H1 (cell line): ENCODE data around the gene ATP5ME. TPM values are rescaled to one million over a fixed set of nuclear protein-coding genes. Genes with fewer than 3 reads are reported as not detected.

Experiments used
- CTCF ChIA-PET: fragments of 300-600 bp; sonication (Branson Sonifier 250); formaldehyde crosslinking; loops from one replicate; lab custom pipeline; 2021; ENCODE audit not compliant: partially characterized antibody; lab: Charles Lee
- POLR2A ChIA-PET: fragments of 300-600 bp; sonication (Branson Sonifier 250); formaldehyde crosslinking; loops from one replicate; lab custom pipeline; 2021; ENCODE audit warnings: inconsistent platforms; ENCODE audit not compliant: partially characterized antibody; lab: Charles Lee
- DNase-seq, 2 experiments: peaks; one replicate each; pipeline versions ENCODE4 v3.0.0 to v3.0.0-alpha.2; 2010 to 2022; ENCODE audit warnings: low spot score in 2 of 2, low read depth in 1 of 2, mixed read lengths in 1 of 2
- FAIRE-seq: peaks from 2 replicates; lab custom pipeline; 2011; peaks lifted over from hg19 to GRCh38; lab: Jason Lieb, UNC
- H2AFZ ChIP-seq: 2 replicates; pipeline ENCODE4 v1.8.1; 2012; ENCODE audit warnings: low read length, inconsistent platforms
- H2AK5ac ChIP-seq: 2 replicates; pipeline ENCODE4 v1.6.1; 2013; ENCODE audit warnings: low read depth, low read length
- H2BK120ac ChIP-seq: replicated peaks from 2 replicates; pipeline ENCODE3; 2013; ENCODE audit warnings: low read depth, low read length, inconsistent platforms
- H2BK12ac ChIP-seq: 2 replicates; pipeline ENCODE4 v1.6.1; 2013; ENCODE audit warnings: low read depth, low read length
- H2BK15ac ChIP-seq: 2 replicates; pipeline ENCODE4 v1.6.1; 2013; ENCODE audit warnings: low read length
- H2BK20ac ChIP-seq: 2 replicates; pipeline ENCODE4 v1.6.1; 2013; ENCODE audit warnings: low read length
- H2BK5ac ChIP-seq: 2 replicates; pipeline ENCODE4 v1.6.1; 2013; ENCODE audit warnings: low read depth, low read length
- H3K14ac ChIP-seq: 2 replicates; pipeline ENCODE4 v1.6.1; 2013; ENCODE audit warnings: inconsistent platforms; ENCODE audit not compliant: insufficient read length
- H3K18ac ChIP-seq: 2 replicates; pipeline ENCODE4 v1.6.1; 2013; ENCODE audit warnings: low read length; ENCODE audit errors: extremely low read depth
- H3K23ac ChIP-seq: 2 replicates; pipeline ENCODE4 v1.6.1; 2013; ENCODE audit warnings: inconsistent platforms; ENCODE audit not compliant: insufficient read length
- H3K23me2 ChIP-seq: 2 replicates; pipeline ENCODE4 v1.6.1; 2013; ENCODE audit warnings: low read depth, low read length
- H3K27ac ChIP-seq: 2 replicates; pipeline ENCODE4 v1.6.1; 2011; ENCODE audit warnings: low read depth, low read length, inconsistent platforms
- H3K27me3 ChIP-seq, 4 experiments: replicated peaks in 1 of 4; 1 replicate in 1 of 4; 2 replicates in 3 of 4; pipeline versions ENCODE4 v1.6.1 to v1.8.1; 2011 to 2013; ENCODE audit warnings: low read length in 3 of 4, mild to moderate bottlenecking in 3 of 4, inconsistent platforms in 2 of 4, mixed read lengths in 2 of 4, moderate library complexity in 1 of 4; ENCODE audit not compliant: control insufficient read depth in 3 of 4, insufficient read depth in 3 of 4; ENCODE audit errors: extremely low read depth in 1 of 4
- H3K36me3 ChIP-seq, 4 experiments: 2 replicates each; pipeline versions ENCODE4 v1.6.1 to v1.8.1; 2011 to 2013; ENCODE audit warnings: mild to moderate bottlenecking in 4 of 4, low read length in 3 of 4, moderate library complexity in 2 of 4, control low read depth in 1 of 4, inconsistent platforms in 1 of 4; ENCODE audit not compliant: insufficient read depth in 4 of 4, control insufficient read depth in 2 of 4
- H3K4ac ChIP-seq: replicated peaks from 2 replicates; pipeline ENCODE3; 2013; ENCODE audit warnings: low read length, low read depth, mixed read lengths, inconsistent platforms; ENCODE audit not compliant: insufficient read length
- H3K4me1 ChIP-seq, 4 experiments: replicated peaks in 1 of 4; 1 replicate in 1 of 4; 2 replicates in 3 of 4; pipeline versions ENCODE4 v1.6.1 to v1.8.1; 2011 to 2013; ENCODE audit warnings: low read length in 3 of 4, inconsistent platforms in 2 of 4, mixed read lengths in 1 of 4; ENCODE audit not compliant: insufficient read depth in 4 of 4, control insufficient read depth in 3 of 4
- H3K4me2 ChIP-seq, 2 experiments: 2 replicates each; pipeline versions ENCODE4 v1.6.1 to v1.8.1; 2011 to 2013; ENCODE audit warnings: low read depth in 2 of 2, low read length in 2 of 2, control low read depth in 1 of 2, inconsistent platforms in 1 of 2, mild to moderate bottlenecking in 1 of 2; ENCODE audit not compliant: insufficient read depth in 1 of 2
- H3K4me3 ChIP-seq, 4 experiments: fragments of 200-600, 300-600 bp in 1 of 4; sonication (generic), shearing (Covaris generic), sonication (Bioruptor Twin) in 1 of 4; 2 replicates each; pipeline versions ENCODE4 v1.5.1 to v1.8.1; 2011 to 2016; ENCODE audit warnings: low read length in 4 of 4, low read depth in 3 of 4, control low read depth in 2 of 4, inconsistent platforms in 2 of 4, mild to moderate bottlenecking in 2 of 4, mixed read lengths in 1 of 4, moderate library complexity in 1 of 4; ENCODE audit not compliant: insufficient read depth in 2 of 4; ENCODE audit errors: extremely low read depth in 1 of 4
- H3K56ac ChIP-seq: replicated peaks from 2 replicates; pipeline ENCODE3; 2013; ENCODE audit warnings: low read depth, mild to moderate bottlenecking, mixed read lengths, low read length, inconsistent platforms; ENCODE audit not compliant: insufficient read length
- H3K79me1 ChIP-seq: 2 replicates; pipeline ENCODE4 v1.6.1; 2013; ENCODE audit warnings: low read depth, low read length, control low read depth
- H3K79me2 ChIP-seq, 2 experiments: 2 replicates each; pipeline versions ENCODE4 v1.6.1 to v1.8.1; 2012 to 2013; ENCODE audit warnings: low read length in 2 of 2, mild to moderate bottlenecking in 2 of 2, inconsistent platforms in 1 of 2; ENCODE audit not compliant: insufficient read depth in 2 of 2, control insufficient read depth in 1 of 2
- H3K9ac ChIP-seq, 4 experiments: replicated peaks in 1 of 4; 1 replicate in 1 of 4; 2 replicates in 3 of 4; pipeline versions ENCODE4 v1.6.1 to v1.8.1; 2011 to 2013; ENCODE audit warnings: low read depth in 3 of 4, low read length in 3 of 4, control low read depth in 2 of 4, mild to moderate bottlenecking in 2 of 4, moderate library complexity in 2 of 4, inconsistent platforms in 1 of 4; ENCODE audit errors: extremely low read depth in 1 of 4
- H3K9me3 ChIP-seq, 2 experiments: 2 replicates each; pipeline versions ENCODE4 v1.6.1 to v1.8.1; 2012 to 2013; ENCODE audit warnings: mild to moderate bottlenecking in 2 of 2, moderate library complexity in 2 of 2, control low read depth in 1 of 2, inconsistent platforms in 1 of 2, low read depth in 1 of 2, low read length in 1 of 2, mixed read lengths in 1 of 2; ENCODE audit not compliant: insufficient read depth in 2 of 2
- H4K20me1 ChIP-seq, 2 experiments: replicated peaks in 1 of 2; 2 replicates each; pipeline versions ENCODE3 to v1.8.1; 2011 to 2013; ENCODE audit warnings: inconsistent platforms in 2 of 2, low read length in 2 of 2, mild to moderate bottlenecking in 1 of 2; ENCODE audit not compliant: insufficient read depth in 2 of 2, control insufficient read depth in 1 of 2
- H4K5ac ChIP-seq: 2 replicates; pipeline ENCODE4 v1.6.1; 2013; ENCODE audit warnings: low read length, low read depth, mixed read lengths, inconsistent platforms; ENCODE audit not compliant: insufficient read length
- H4K8ac ChIP-seq: 2 replicates; pipeline ENCODE4 v1.8.0; 2013; ENCODE audit warnings: mild to moderate bottlenecking, moderate library complexity, low read length, inconsistent platforms; ENCODE audit not compliant: insufficient read depth; ENCODE audit errors: extremely low read depth
- H4K91ac ChIP-seq: replicated peaks from 2 replicates; pipeline ENCODE3; 2013; ENCODE audit warnings: low read length, mixed read lengths, inconsistent platforms; ENCODE audit not compliant: insufficient read length
- RBBP5 ChIP-seq: IDR thresholded peaks from 2 replicates; pipeline ENCODE4 v1.7.1; 2012; ENCODE audit warnings: low read depth, mild to moderate bottlenecking, inconsistent platforms, low read length, moderate library complexity, borderline replicate concordance
- SIRT6 ChIP-seq: IDR thresholded peaks from one replicate; pipeline ENCODE4 v1.7.1; 2012; ENCODE audit warnings: low read length, inconsistent platforms
- SP2 ChIP-seq: IDR thresholded peaks from 2 replicates; pipeline ENCODE4 v1.6.1; 2012; ENCODE audit warnings: mild to moderate bottlenecking, low read length, inconsistent platforms
- WGBS, 2 experiments: shearing (Covaris generic) in 1 of 2; methylation state at CpG; one replicate each; pipeline versions ENCODE4 v1.1.6 to v1.1.7; 2013 to 2015; ENCODE audit warnings: low lambda C conversion rate in 2 of 2, mixed read lengths in 2 of 2, inconsistent platforms in 1 of 2, low coverage in 1 of 2, missing lambda C conversion rate in 1 of 2; ENCODE audit not compliant: insufficient replicate concordance in 2 of 2, insufficient coverage in 1 of 2, insufficient read length in 1 of 2; ENCODE audit errors: extremely low coverage in 1 of 2, missing lambda C conversion rate in 1 of 2; 5-methylcytosine and 5-hydroxymethylcytosine counted together
- polyA plus RNA-seq, 7 experiments: library from polyadenylated mRNA; depleted of rRNA in 3 of 7; stranded (reverse) in 5 of 7; unstranded in 2 of 7; fragments of >200 nt in 5 of 7; fragments of 200-250 nt in 2 of 7; gene quantifications; 1 replicate in 5 of 7; 2 replicates in 1 of 7; 4 replicates in 1 of 7; pipeline versions ENCODE4 v1.2.1 to v1.2.3, GENCODE V29; 2011 to 2013; ENCODE audit warnings: missing spikeins in 2 of 7, mixed read lengths in 2 of 7
- total RNA-seq: library from RNA; stranded (reverse); fragmentation: NEBNext Ultra II Directional; extraction: Animal tissue kit (Norgen Biotek cat#: 25700); gene quantifications from 2 replicates; pipeline ENCODE4 v1.2.1, GENCODE V29; 2021

Gene ATP5ME
- total and polyA plus RNA-seq, 2 of the 8 experiments (the other 6 are each of a cell fraction or from before 2014, with no cell fraction given) = 375 to 450 TPM

GRCh38 chr4:722851-723360 lies 48.8 kb upstream of the ATP5ME start:
- Histone ChIP-seq H3K14ac (no peak overlapping the region), H3K4me3 (no peak overlapping the region), H2BK5ac (no peak overlapping the region), H2BK120ac (no peak overlapping the region), H2AK5ac (no peak overlapping the region), H4K8ac (no peak overlapping the region), H3K18ac (no peak overlapping the region), H3K23ac (no peak overlapping the region), H3K79me2 (peaks cover 3 to 82% of the 10 kb centered on the region in 2 experiments; a peak in 3 of 4 replicates), H3K27me3 (no peaks in the 10 kb centered on the region), H4K5ac (no peak overlapping the region), H4K20me1 (peaks cover 35 to 51% of the 10 kb centered on the region in 2 experiments), H3K56ac (no peak overlapping the region), H2AFZ (no peak overlapping the region), H3K4ac (no peak overlapping the region), H3K9me3 (no peaks in the 10 kb centered on the region), H2BK12ac (no peak overlapping the region), H3K4me2 (no peak overlapping the region), H3K4me1 (no peaks in the 10 kb centered on the region), H4K91ac (no peak overlapping the region), H2BK20ac (no peak overlapping the region), H3K27ac (no peak overlapping the region), H3K9ac (no peak overlapping the region), H2BK15ac (no peak overlapping the region), H3K79me1 (peaks cover 36% of the 10 kb centered on the region), H3K36me3 (peaks cover 0 to 9% (median 0%) of the 10 kb centered on the region in 4 experiments; a peak in 2 of 8 replicates), H3K23me2 (no peaks in the 10 kb centered on the region)
- ChIA-PET POLR2A (interaction anchor here (0.7 to 1.6 kb wide), 2 partner anchors 9 to 162 kb away, joined by 3 to 5 read pairs; no protein-coding TSS in a partner anchor), CTCF (interaction anchor here (2.4 to 2.6 kb wide), 2 partner anchors 20 to 39 kb away, joined by 9 to 12 read pairs; no protein-coding TSS in a partner anchor)
- TF ChIP-seq RBBP5 = no peak
- no peak for TF ChIP-seq SIRT6
- TF ChIP-seq SP2 = no peak
- FAIRE-seq (no peak), DNase-seq (no peak)
- 92% methylated on average over 26 of the region's 61 CpGs; no CpG with 5 or more reads in 1 of the 2 experiments for WGBS, 2 experiments
